Neuron (in vitro differentiated cells): ENCODE results near the gene CUX1.

ENCODE experiments used
- H2AFZ ChIP-seq: one replicate; pipeline ENCODE4 v1.6.1; 2013; ENCODE audit warnings: low read depth, mild to moderate bottlenecking, inconsistent platforms, low read length, moderate library complexity
- H3K27me3 ChIP-seq: one replicate; pipeline ENCODE4 v1.6.1; 2013; ENCODE audit warnings: low read length; ENCODE audit not compliant: insufficient read depth
- H3K36me3 ChIP-seq: one replicate; pipeline ENCODE4 v1.6.1; 2013; ENCODE audit warnings: low read length; ENCODE audit not compliant: insufficient read depth
- H3K4me1 ChIP-seq: one replicate; pipeline ENCODE4 v1.6.1; 2013; ENCODE audit warnings: low read length; ENCODE audit not compliant: insufficient read depth
- H3K4me3 ChIP-seq: 2 replicates; pipeline ENCODE4 v1.5.1; 2013; ENCODE audit warnings: mild to moderate bottlenecking, low read length, moderate library complexity
- H3K9me3 ChIP-seq: one replicate; pipeline ENCODE4 v1.6.1; 2013; ENCODE audit warnings: low read length

Gene CUX1

DNA sequence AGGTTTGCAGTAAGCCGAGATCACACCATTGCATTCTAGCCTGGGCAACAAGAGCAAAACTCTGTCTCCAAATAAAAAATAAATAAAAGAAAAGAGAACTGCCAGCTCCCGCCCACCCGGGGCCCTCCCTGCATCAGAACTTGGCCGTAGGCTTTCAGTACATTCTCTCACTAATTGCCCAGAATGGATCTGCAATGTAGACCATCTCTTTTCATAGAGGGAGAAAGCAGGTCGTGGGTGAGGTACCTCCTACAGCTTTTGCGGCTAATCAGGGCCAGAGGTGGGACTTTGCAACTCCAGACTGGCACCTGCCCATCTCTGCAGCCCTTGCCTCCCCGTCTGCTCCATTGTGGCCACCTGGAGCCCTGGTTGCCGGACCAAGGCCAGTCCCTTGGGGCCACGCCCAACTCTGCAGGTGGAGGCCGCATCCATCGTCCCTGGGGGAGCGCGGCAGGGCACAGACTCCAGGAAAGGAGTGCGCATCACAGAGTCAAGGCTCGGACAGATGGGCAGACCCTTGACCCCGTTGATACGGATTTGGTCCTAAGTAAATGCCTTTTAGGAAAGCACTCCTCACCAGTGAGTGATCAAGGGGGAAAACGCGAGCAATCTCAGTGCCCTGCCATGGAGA, 290.2 kb downstream of the CUX1 start:
- no peaks in the 10 kb centered on the region for H3K27me3 ChIP-seq
- H3K36me3 ChIP-seq = peaks cover 27% of the 10 kb centered on the region
- no peak overlapping the region for H2AFZ ChIP-seq
- H3K4me3 ChIP-seq = no peak overlapping the region
- peaks cover 15% of the 10 kb centered on the region for H3K4me1 ChIP-seq
- no peaks in the 10 kb centered on the region for H3K9me3 ChIP-seq

DNA sequence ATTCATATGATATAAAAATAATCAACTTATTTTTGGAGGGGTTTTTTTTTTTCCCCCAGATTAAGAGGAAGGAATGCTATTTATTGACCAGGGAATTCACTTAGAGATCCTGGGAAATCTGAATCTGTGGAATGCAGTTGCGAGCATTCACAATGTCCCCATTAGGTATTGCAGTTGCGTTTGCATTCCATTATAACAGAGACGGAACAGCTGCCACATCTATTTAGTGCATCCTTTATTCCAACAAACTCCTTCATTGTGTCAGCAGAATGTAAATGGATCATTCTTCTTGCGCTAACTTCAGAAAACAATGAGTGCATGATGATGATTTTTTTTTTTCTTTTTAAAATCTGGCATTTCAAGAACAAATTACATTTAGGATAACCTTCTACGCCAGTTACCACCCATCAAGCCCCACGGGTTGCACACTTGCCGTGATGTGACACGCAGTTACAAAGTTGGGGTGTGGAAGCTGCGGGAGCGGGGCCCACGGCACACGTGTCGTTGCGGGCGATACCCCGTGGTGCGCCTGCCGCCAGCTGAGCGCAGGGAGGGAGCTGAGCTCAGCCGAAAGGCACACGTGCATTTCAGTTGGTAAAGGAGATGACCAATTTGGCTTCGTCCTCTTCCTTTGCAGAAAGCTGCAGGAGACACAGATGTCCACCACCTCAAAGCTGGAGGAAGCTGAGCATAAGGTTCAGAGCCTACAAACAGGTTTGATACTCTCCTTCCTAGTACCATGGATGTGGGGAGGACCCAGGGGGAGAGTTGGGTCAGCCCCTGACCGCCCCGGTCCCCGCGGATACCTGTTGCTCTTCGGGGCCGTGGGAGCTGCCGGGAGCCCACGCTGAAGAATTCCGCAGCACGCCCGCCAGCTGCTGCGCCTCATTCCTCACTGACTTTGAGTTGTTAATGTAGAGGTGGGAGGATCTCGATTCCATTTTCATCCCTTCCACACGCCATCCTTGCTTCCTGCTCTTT, 293.9 kb downstream of the CUX1 start:
- peaks cover 29% of the 10 kb centered on the region for H3K36me3 ChIP-seq
- H3K4me1 ChIP-seq = peaks cover 15% of the 10 kb centered on the region
- H3K27me3 ChIP-seq = no peaks in the 10 kb centered on the region

DNA sequence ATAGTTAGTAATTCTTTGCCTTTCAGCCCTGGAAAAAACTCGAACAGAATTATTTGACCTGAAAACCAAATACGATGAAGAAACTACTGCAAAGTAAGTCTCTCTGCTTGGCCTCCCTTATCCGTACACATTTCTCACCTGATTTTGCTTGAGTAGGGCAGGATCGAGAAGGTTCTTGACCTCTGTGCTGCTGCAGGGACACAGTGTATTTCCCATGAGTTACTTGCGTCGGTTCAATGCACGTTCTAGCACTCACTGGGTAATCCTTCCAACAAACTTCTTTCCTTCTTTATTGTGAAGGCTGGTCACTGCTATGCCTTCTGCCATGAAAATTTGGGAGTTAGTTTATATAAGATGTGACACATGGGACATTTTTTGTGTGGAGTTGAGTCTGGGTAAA, 297.8 kb downstream of the CUX1 start:
- Histone ChIP-seq H3K27me3 (no peaks in the 10 kb centered on the region), H3K4me3 (no peak overlapping the region), H3K9me3 (no peaks in the 10 kb centered on the region), H3K4me1 (peaks cover 15% of the 10 kb centered on the region), H2AFZ (no peak overlapping the region), H3K36me3 (peaks cover 33% of the 10 kb centered on the region)

More for the DNA sequence above, 293.9 kb downstream of the CUX1 start:
- Histone ChIP-seq H2AFZ (no peak overlapping the region), H3K4me3 (no peak overlapping the region), H3K9me3 (no peaks in the 10 kb centered on the region)

DNA sequence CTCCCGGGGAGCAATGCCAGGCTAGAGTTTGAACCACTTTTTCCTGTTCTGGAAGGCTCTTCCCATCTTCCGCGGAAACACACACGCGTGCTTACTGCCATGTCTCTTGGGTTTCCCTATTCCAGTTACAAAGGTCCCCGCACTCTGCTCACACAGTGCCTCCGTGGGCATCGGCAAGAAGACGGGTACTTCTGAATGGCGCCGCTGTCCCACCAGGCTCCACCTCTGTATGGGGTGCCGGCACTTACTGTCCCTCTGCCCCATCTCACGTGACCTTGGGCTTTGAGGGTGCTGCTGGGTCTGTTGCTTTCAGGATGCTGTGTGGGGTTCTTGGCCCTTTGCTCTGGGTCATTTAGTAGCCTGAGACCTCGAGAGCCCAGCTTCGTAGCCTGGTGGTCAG, 298.5 kb downstream of the CUX1 start:
- no peak overlapping the region for H2AFZ ChIP-seq
- peaks cover 33% of the 10 kb centered on the region for H3K36me3 ChIP-seq
- H3K9me3 ChIP-seq = no peaks in the 10 kb centered on the region
- peaks cover 10% of the 10 kb centered on the region for H3K4me1 ChIP-seq
- no peak overlapping the region for H3K4me3 ChIP-seq
- no peaks in the 10 kb centered on the region for H3K27me3 ChIP-seq

DNA sequence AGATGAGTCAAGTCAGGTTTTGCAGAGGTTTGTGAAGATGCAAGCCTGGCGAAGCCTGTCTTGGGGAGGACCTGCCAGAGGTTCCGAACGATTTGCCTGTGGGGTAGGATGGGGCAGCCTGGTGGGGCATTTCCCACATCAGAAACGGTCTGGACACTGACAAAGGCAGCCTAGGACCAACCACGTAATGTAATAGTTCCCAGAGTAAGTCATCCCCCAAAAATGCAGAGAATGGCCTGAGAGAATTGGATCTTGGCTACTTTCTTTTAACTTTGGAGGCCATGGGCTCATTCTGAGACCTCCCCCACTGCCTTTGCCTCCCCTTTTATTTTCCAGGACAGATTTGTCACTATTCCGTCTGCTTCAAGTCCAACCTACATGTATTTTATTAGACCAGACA, 300.3 kb downstream of the CUX1 start:
- Histone ChIP-seq H2AFZ (no peak overlapping the region), H3K36me3 (peaks cover 33% of the 10 kb centered on the region)

DNA sequence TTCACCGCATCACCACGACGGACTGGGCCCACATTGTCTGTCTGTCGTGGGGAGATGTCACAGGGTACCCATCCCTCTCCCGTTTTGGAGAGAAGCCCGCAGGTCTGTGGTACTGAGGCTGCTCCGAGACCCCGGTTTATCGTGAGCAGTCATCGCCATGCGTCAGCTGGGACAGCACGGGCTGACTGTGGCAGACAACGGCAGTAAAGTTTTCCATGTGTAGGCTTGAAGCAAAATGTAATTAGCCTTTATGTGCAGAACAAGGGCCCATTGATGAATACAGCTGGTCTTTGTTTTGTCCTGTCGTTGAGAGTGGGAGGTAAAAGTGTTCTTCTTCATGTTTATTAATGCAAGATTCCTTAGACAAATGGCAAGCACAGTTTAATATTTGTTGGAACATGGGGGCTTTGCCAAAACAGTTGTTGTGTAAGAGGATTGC, 301.8 kb downstream of the CUX1 start:
- H3K4me1 ChIP-seq = peaks cover 6% of the 10 kb centered on the region
- no peak overlapping the region for H3K4me3 ChIP-seq
- no peak overlapping the region for H2AFZ ChIP-seq
- no peaks in the 10 kb centered on the region for H3K9me3 ChIP-seq
- peaks cover 28% of the 10 kb centered on the region for H3K36me3 ChIP-seq
- no peaks in the 10 kb centered on the region for H3K27me3 ChIP-seq

More for the DNA sequence above, 300.3 kb downstream of the CUX1 start:
- no peak overlapping the region for H3K4me3 ChIP-seq
- peaks cover 6% of the 10 kb centered on the region for H3K4me1 ChIP-seq
- no peaks in the 10 kb centered on the region for H3K9me3 ChIP-seq
- H3K27me3 ChIP-seq = no peaks in the 10 kb centered on the region

DNA sequence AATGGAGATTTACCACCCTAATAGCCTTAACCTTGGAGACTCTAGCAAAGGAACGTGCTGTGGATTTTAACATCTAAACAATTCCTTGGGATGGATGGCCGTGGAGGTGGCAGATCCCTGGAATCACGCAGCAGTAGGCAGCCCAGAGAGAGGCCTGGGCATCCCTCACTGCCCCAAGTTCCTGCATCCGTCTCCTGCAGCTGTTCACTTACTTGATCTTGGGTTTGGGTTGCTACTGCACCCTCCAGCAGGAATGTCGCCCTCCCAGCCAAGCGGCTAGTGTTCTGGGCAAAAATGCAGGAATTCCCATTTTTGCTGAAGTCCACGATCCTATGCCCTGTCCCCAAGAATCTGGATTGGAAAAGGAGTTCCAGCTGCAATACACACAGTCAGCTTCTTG, 302.5 kb downstream of the CUX1 start:
- Histone ChIP-seq H3K27me3 (no peaks in the 10 kb centered on the region), H3K9me3 (no peaks in the 10 kb centered on the region), H3K4me3 (no peak overlapping the region), H2AFZ (no peak overlapping the region), H3K4me1 (peaks cover 6% of the 10 kb centered on the region), H3K36me3 (peaks cover 27% of the 10 kb centered on the region)

DNA sequence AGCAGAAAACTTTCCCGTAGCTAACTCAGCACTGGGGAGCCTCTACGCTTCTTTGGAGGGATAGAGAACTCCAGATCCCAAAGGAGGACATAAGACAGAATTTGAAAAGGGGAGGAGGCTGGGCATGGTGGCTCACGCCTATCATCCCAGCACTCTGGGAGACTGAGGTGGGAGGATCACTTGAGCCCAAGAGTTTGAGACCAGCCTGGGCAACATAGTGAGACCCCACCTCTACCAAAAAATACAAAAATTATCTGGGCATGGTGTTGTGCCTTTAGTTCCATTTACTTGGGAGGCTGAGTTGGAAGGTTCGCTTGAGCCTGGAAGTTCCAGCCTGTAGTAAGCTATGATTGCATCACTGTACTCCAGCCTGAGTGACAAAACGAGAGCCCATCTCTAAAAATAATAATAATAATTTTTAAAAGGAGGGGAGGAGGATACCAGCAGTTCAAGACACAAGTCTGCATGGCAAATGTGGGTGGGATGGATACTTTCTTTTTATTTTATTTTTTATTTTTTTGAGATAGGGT, 303.3 kb downstream of the CUX1 start:
- peaks cover 22% of the 10 kb centered on the region for H3K36me3 ChIP-seq
- H3K9me3 ChIP-seq = peaks cover 4% of the 10 kb centered on the region
- no peaks in the 10 kb centered on the region for H3K27me3 ChIP-seq
- H3K4me3 ChIP-seq = no peak overlapping the region
- H2AFZ ChIP-seq = no peak overlapping the region
- peaks cover 6% of the 10 kb centered on the region for H3K4me1 ChIP-seq

DNA sequence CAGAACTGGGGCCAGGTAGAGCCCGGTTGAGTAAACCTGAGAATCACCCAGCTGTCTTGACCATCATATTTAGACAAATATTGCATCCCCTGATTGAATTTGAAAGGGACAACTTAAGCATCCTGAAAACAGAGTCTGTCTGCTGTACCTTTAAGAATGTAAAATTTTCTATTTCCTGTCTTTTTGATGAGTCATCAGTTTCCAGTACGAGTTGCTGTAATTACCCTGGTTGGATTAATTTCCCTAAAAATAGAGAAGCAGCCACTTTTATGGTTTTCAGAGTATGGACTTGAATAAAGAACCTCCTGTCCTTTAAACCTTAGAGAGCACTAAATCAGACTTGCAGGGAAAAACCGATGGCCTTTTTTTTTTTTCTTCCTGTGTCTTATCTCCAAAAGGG, 304.6 kb downstream of the CUX1 start:
- Histone ChIP-seq H3K9me3 (peaks cover 4% of the 10 kb centered on the region), H3K4me3 (no peak overlapping the region), H3K27me3 (no peaks in the 10 kb centered on the region), H3K4me1 (peaks cover 6% of the 10 kb centered on the region), H3K36me3 (peaks cover 16% of the 10 kb centered on the region), H2AFZ (no peak overlapping the region)

DNA sequence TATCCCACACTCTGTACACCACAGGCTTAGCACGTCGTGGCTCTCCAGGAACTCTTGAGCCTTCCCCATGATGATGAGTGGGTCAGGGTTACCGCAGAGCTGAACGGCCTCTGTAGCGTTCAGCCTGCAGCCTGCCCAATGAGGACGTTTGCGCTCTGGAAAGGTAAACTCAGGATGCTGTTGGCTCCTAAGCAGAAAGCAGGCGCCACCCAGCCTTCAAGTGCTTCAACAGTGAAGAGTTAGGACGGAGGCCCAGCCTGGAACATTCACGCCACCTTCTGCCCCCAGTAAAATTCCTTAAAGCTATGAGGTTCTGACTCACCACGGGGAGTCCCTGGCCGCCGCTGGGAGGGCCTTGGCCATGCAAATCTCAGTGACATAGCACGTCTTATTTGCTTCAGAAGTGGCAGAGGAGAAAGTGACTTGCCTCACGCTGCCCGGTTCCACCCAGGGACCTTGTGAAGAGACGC, 307.7 kb downstream of the CUX1 start:
- Histone ChIP-seq H3K9me3 (peaks cover 4% of the 10 kb centered on the region), H3K27me3 (no peaks in the 10 kb centered on the region), H3K4me1 (peaks cover 14% of the 10 kb centered on the region), H2AFZ (no peak overlapping the region), H3K36me3 (peaks cover 18% of the 10 kb centered on the region), H3K4me3 (no peak overlapping the region)

DNA sequence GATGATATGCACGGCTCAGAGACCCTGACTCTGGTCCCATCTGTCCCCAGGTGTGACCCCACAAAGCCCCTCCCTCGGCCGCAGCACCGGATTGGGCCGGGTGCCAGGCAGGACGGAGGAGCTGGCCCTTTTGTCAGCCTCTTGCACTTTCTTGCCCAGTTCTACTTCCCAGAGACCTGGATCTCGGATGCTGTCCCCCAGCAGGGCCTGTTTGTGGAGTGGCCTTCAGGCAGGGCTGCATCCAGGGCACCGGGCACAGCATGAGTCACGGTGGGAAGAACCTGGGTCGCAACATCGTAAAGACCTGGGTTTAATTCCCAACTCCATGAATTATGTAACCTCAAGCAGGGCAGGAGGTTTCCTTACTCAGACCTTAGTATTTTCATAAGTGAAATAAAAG, 310.9 kb downstream of the CUX1 start:
- no peak overlapping the region for H2AFZ ChIP-seq
- H3K4me1 ChIP-seq = peaks cover 9% of the 10 kb centered on the region
- no peaks in the 10 kb centered on the region for H3K27me3 ChIP-seq
- peaks cover 18% of the 10 kb centered on the region for H3K36me3 ChIP-seq
- H3K9me3 ChIP-seq = peaks cover 4% of the 10 kb centered on the region
- no peak overlapping the region for H3K4me3 ChIP-seq

DNA sequence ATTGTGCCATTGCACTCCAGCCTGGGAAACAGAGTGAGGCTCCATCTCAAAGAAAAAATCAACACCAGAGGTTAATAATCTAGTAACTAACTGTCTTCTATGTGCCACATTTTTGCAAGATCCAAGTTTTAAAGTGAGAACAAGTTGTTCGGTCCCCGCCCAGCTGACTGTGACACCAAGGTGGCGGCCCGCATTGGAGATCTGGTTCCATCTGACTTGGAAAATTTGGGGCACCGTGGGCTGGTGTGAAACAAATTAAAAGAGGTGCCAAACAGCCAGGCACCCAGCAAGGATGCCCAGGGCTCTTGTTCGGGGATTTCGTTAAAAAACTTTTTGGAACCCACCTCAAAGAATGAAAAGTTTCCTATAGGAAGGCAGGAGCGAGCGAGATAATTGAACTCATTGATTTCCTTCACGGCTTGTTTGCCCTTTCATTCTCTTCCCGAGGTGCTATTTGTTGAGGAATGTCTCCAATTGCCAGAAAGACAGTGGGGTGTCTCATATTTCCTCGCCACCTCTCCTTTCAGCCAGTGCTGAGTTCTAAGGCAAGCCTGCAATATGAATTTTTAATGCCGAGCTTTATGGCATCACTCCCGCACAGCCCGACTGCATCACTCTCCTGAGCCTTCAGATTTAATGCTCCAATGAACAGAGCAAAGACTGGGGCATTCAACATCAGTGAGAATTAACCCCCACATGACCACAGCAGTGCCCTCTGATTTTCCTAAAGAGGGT, 312.4 kb downstream of the CUX1 start:
- no peak overlapping the region for H3K4me3 ChIP-seq
- H3K9me3 ChIP-seq = peaks cover 4% of the 10 kb centered on the region
- no peaks in the 10 kb centered on the region for H3K27me3 ChIP-seq
- H3K36me3 ChIP-seq = peaks cover 11% of the 10 kb centered on the region
- peaks cover 12% of the 10 kb centered on the region for H3K4me1 ChIP-seq
- no peak overlapping the region for H2AFZ ChIP-seq
